ENCODE measurements around the gene TNFAIP8L1. TPM values are rescaled to one million over a fixed set of nuclear protein-coding genes. Genes with fewer than 3 reads are reported as not detected.

TNFAIP8L1 gene
- total and polyA plus RNA-seq, 2 experiments from 2014 or later: 13.6 to 14.3 TPM

GRCh38 chr19:4702764-4703163 lies 63.4 kb downstream of the TNFAIP8L1 start:
- Histone ChIP-seq H3K36me3 (replicated peaks; ENCODE audit: insufficient read depth, low read depth) (no peaks in the 10 kb centered on the region), H3K27me3 (no peaks in the 10 kb centered on the region), H2AFZ (no peak overlapping the region), H3K9me2 (replicated peaks; ENCODE audit: insufficient read depth) (no peaks in the 10 kb centered on the region), H3K27ac (no peak overlapping the region), H3K4me1 (ENCODE audit: insufficient read depth) (peaks cover 13% of the 10 kb centered on the region), H3K9me3 (ENCODE audit: low read depth) (no peaks in the 10 kb centered on the region), H4K20me1 (ENCODE audit: insufficient read depth, poor library complexity, severe bottlenecking) (no peaks in the 10 kb centered on the region), H3K4me2 (no peak overlapping the region), H3K4me3 (no peak overlapping the region), H3K79me2 (no peaks in the 10 kb centered on the region)
- WGBS (ENCODE audit: low lambda C conversion rate, missing lambda C conversion rate): 98% methylated on average over 8 of the region's 11 CpGs
- no peak for DNase-seq (ENCODE audit: low spot score)
- TF ChIP-seq CTCF (IDR thresholded peaks at IDR 0.05; ENCODE audit: poor library complexity): no peak
- no peak for TF ChIP-seq EZH2phosphoT487 (IDR thresholded peaks at IDR 0.05; ENCODE audit: low read depth, severe bottlenecking, unreplicated experiment)
- no peak for TF ChIP-seq EZH2 (IDR thresholded peaks at IDR 0.05; ENCODE audit: borderline replicate concordance)

- H3K27me3 ChIP-seq: no peaks in the 10 kb centered on the region
- WGBS (ENCODE audit: low lambda C conversion rate, missing lambda C conversion rate): 98% methylated on average over 27 of the region's 28 CpGs
- H3K4me2 ChIP-seq: no peak overlapping the region
- no peak overlapping the region for H3K27ac ChIP-seq
- H4K20me1 ChIP-seq (ENCODE audit: insufficient read depth, poor library complexity, severe bottlenecking): no peaks in the 10 kb centered on the region
- H3K9me3 ChIP-seq (ENCODE audit: low read depth): no peaks in the 10 kb centered on the region
- no peak for TF ChIP-seq EZH2phosphoT487 (IDR thresholded peaks at IDR 0.05; ENCODE audit: low read depth, severe bottlenecking, unreplicated experiment)
- TF ChIP-seq CTCF (IDR thresholded peaks at IDR 0.05; ENCODE audit: poor library complexity): no peak
- no peak for TF ChIP-seq EZH2 (IDR thresholded peaks at IDR 0.05; ENCODE audit: borderline replicate concordance)
- no peaks in the 10 kb centered on the region for H3K9me2 ChIP-seq (replicated peaks; ENCODE audit: insufficient read depth)
- no peaks in the 10 kb centered on the region for H3K36me3 ChIP-seq (replicated peaks; ENCODE audit: insufficient read depth, low read depth)
- H2AFZ ChIP-seq: no peak overlapping the region
- H3K79me2 ChIP-seq: no peaks in the 10 kb centered on the region
- no peak for DNase-seq (ENCODE audit: low spot score)
- no peak overlapping the region for H3K4me3 ChIP-seq
- H3K4me1 ChIP-seq (ENCODE audit: insufficient read depth): peaks cover 13% of the 10 kb centered on the region
These were observed 64.5 kb downstream of the TNFAIP8L1 start for GRCh38 chr19:4703671-4704316.

- H3K9me2 ChIP-seq (replicated peaks; ENCODE audit: insufficient read depth): no peaks in the 10 kb centered on the region
- WGBS (ENCODE audit: low lambda C conversion rate, missing lambda C conversion rate): 96% methylated on average over 9 of the region's 9 CpGs
- TF ChIP-seq EZH2phosphoT487 (IDR thresholded peaks at IDR 0.05; ENCODE audit: low read depth, severe bottlenecking, unreplicated experiment): no peak
- TF ChIP-seq EZH2 (IDR thresholded peaks at IDR 0.05; ENCODE audit: borderline replicate concordance): no peak
- no peak for TF ChIP-seq CTCF (IDR thresholded peaks at IDR 0.05; ENCODE audit: poor library complexity)
- H3K79me2 ChIP-seq: no peaks in the 10 kb centered on the region
- no peaks in the 10 kb centered on the region for H3K9me3 ChIP-seq (ENCODE audit: low read depth)
- H3K27me3 ChIP-seq: no peaks in the 10 kb centered on the region
- H3K4me2 ChIP-seq: no peak overlapping the region
- no peak overlapping the region for H3K27ac ChIP-seq
- peaks cover 13% of the 10 kb centered on the region for H3K4me1 ChIP-seq (ENCODE audit: insufficient read depth)
- H4K20me1 ChIP-seq (ENCODE audit: insufficient read depth, poor library complexity, severe bottlenecking): no peaks in the 10 kb centered on the region
- H2AFZ ChIP-seq: no peak overlapping the region
- H3K36me3 ChIP-seq (replicated peaks; ENCODE audit: insufficient read depth, low read depth): no peaks in the 10 kb centered on the region
- DNase-seq (ENCODE audit: low spot score): no peak
- no peak overlapping the region for H3K4me3 ChIP-seq
These were observed 65.0 kb downstream of the TNFAIP8L1 start for GRCh38 chr19:4704317-4704673.

Other genes starting within 250 kb of the TNFAIP8L1 start
- gene SH3GL1, start 239.0 kb upstream of the TNFAIP8L1 start, total RNA-seq: 71.8 and 81.7 TPM in 2 replicates
- gene SH3GL1, start 239.0 kb upstream of the TNFAIP8L1 start, polyA plus RNA-seq: 111 and 114 TPM in 2 replicates
- gene CHAF1A, start 236.9 kb upstream of the TNFAIP8L1 start, total RNA-seq: 5.5 and 6.2 TPM in 2 replicates
- gene CHAF1A, start 236.9 kb upstream of the TNFAIP8L1 start, polyA plus RNA-seq: 6.5 and 11.1 TPM in 2 replicates
- gene UBXN6, start 181.7 kb upstream of the TNFAIP8L1 start, total RNA-seq: 80.2 and 88.6 TPM in 2 replicates
- gene UBXN6, start 181.7 kb upstream of the TNFAIP8L1 start, polyA plus RNA-seq: 36.8 and 44.7 TPM in 2 replicates
- 34.8 and 50.3 TPM in 2 replicates for gene HDGFL2, start 167.2 kb upstream of the TNFAIP8L1 start, total RNA-seq
- 73.0 and 73.2 TPM in 2 replicates for gene HDGFL2, start 167.2 kb upstream of the TNFAIP8L1 start, polyA plus RNA-seq
- 0.17 and 0.60 TPM in 2 replicates for gene PLIN4, start 121.0 kb upstream of the TNFAIP8L1 start, total RNA-seq
- gene PLIN4, start 121.0 kb upstream of the TNFAIP8L1 start, polyA plus RNA-seq: 0.27 and 0.55 TPM in 2 replicates
- gene PLIN5, start 104.3 kb upstream of the TNFAIP8L1 start, total RNA-seq: 2.1 and 5.8 TPM in 2 replicates
- 6.1 and 6.4 TPM in 2 replicates for gene PLIN5, start 104.3 kb upstream of the TNFAIP8L1 start, polyA plus RNA-seq
- gene LRG1, start 99.5 kb upstream of the TNFAIP8L1 start, total RNA-seq: 5.4 and 6.3 TPM in 2 replicates
- gene LRG1, start 99.5 kb upstream of the TNFAIP8L1 start, polyA plus RNA-seq: 9.8 and 11.4 TPM in 2 replicates
- 2.9 and 3.2 TPM in 2 replicates for gene SEMA6B, start 79.8 kb upstream of the TNFAIP8L1 start, total RNA-seq
- 0.50 and 1.4 TPM in 2 replicates for gene SEMA6B, start 79.8 kb upstream of the TNFAIP8L1 start, polyA plus RNA-seq
- 125 and 158 TPM in 2 replicates for gene MYDGF, start 30.8 kb downstream of the TNFAIP8L1 start, total RNA-seq
- gene MYDGF, start 30.8 kb downstream of the TNFAIP8L1 start, polyA plus RNA-seq: 365 and 405 TPM in 2 replicates
- gene DPP9, start 84.3 kb downstream of the TNFAIP8L1 start, total RNA-seq: 17.6 and 27.6 TPM in 2 replicates
- gene DPP9, start 84.3 kb downstream of the TNFAIP8L1 start, polyA plus RNA-seq: 32.6 and 32.7 TPM in 2 replicates
- 8.3 and 9.2 TPM in 2 replicates for gene FEM1A, start 152.2 kb downstream of the TNFAIP8L1 start, total RNA-seq
- gene FEM1A, start 152.2 kb downstream of the TNFAIP8L1 start, polyA plus RNA-seq: 1.2 and 1.3 TPM in 2 replicates
- gene TICAM1, start 192.2 kb downstream of the TNFAIP8L1 start, total RNA-seq: 3.7 and 5.0 TPM in 2 replicates
- gene TICAM1, start 192.2 kb downstream of the TNFAIP8L1 start, polyA plus RNA-seq: 20.5 and 21.3 TPM in 2 replicates
- 97.8 and 108 TPM in 2 replicates for gene PLIN3, start 228.2 kb downstream of the TNFAIP8L1 start, total RNA-seq
- 118 and 121 TPM in 2 replicates for gene PLIN3, start 228.2 kb downstream of the TNFAIP8L1 start, polyA plus RNA-seq

Data from hepatocyte (in vitro differentiated cells).